A549 treated with RU486 at 1 μM for 4 hours (cell line): Measurements from ENCODE around the gene PYHIN1. TPM values are rescaled to one million over a fixed set of nuclear protein-coding genes. Genes with fewer than 3 reads are reported as not detected.

ENCODE experiments used
- total RNA-seq: library from RNA; stranded (reverse); fragments of 200-300 nt; extraction: Qiagen RNA extraction; gene quantifications from 5 replicates; pipeline ENCODE4 v1.2.3, GENCODE V29; 2022; ENCODE audit warnings: low read depth

The PYHIN1 gene
- total RNA-seq: not detected in 5 replicates

DNA sequence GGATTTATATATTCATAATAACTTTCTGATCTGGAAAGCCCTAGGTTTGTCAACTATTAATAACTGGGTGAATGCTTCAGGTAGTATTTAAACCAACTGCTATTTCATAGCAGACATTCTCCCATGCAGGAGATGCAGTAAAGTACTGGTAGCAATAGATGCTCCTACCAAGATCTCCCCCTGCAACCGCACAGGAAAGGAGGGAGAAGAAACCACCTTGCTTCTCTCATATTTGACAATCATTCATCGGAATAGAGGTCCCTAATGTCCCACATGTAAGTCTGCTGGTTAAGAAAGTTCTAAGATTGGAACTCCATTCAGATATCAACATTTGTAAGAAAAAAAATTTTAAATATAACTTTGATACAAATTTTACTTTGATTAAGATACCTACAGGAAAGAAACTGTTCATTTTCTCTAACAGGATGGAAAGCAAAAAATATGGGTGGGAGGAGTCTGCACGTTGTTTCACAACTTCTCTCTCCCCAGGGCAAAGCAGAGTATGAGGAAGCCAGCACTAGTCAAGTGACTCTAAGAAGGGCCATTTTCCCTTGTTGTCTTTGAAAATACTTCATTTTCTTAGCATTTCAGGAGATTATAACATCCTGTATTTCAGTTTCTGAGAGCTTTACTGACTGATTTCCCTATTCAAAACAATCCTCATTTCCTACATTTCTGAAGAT is at the start of gene PYHIN1:
PYHIN1 (plus strand) TSS at position 498 of the 683 bp plus-strand sequence. CDS start 5,359 bp downstream, outside the sequence.

DNA sequence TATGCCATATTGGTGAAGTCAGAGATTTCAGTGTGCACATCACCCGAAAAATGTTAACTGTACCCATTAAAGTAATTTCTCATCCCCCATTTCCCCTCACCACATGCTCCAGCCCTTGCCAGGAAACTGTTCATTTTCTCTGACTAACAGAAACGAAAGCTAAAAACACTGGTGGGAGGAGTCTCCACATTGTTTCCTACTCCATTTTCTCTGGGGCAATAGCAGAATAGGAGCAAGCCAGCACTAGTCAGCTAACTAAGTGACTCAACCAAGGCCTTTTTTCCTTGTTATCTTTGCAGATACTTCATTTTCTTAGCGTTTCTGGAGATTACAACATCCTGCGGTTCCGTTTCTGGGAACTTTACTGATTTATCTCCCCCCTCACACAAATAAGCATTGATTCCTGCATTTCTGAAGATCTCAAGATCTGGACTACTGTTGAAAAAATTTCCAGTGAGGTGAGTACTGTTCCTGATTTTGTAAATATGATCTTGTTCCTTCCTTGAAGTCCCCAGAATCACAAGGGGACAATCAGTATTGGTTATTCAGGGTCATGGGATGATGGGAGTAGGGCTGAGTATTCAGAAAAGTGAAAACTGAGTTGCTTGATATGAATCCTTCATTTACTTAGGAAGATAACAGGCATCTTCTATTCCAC is 78.5 kb downstream of the PYHIN1 start, which contains the start of gene IFI16:
IFI16 (plus strand) TSS at position 204 of the 658 bp plus-strand sequence. CDS start 4,774 bp downstream, outside the sequence.

Other genes starting within 250 kb of the PYHIN1 start
- gene SPTA1, start 244.8 kb upstream of the PYHIN1 start, total RNA-seq: not detected in 5 replicates
- gene OR6K2, start 230.9 kb upstream of the PYHIN1 start, total RNA-seq: not detected in 5 replicates
- gene OR6K3, start 210.8 kb upstream of the PYHIN1 start, total RNA-seq: not detected in 5 replicates
- not detected in 5 replicates for gene OR6K6, start 176.8 kb upstream of the PYHIN1 start, total RNA-seq
- gene OR6N1, start 159.4 kb upstream of the PYHIN1 start, total RNA-seq: not detected in 5 replicates
- not detected in 5 replicates for gene OR6N2, start 150.3 kb upstream of the PYHIN1 start, total RNA-seq
- not detected in 5 replicates for gene MNDA, start 100.2 kb upstream of the PYHIN1 start, total RNA-seq
- 3.3 to 4.4 TPM (median 4.2 TPM) in 5 replicates for gene IFI16, start 78.4 kb downstream of the PYHIN1 start, total RNA-seq
- not detected in 5 replicates for gene AIM2, start 145.2 kb downstream of the PYHIN1 start, total RNA-seq
- gene CADM3, start 240.1 kb downstream of the PYHIN1 start, total RNA-seq: 0.09 to 0.24 TPM (median 0.11 TPM) in 5 replicates